Pancreas (tissue), 10 donors: Measurements from ENCODE around the gene SPTB. TPM values are rescaled to one million over a fixed set of nuclear protein-coding genes. Genes with fewer than 3 reads are reported as not detected.

Experiments
- ATAC-seq, 4 donors: fragments of 200-7000 bp; cut with Tn5 transposase; one replicate each; pipeline versions ENCODE4 v1.8.0 to v1.9.1; 2020; ENCODE audit warnings: mild to moderate bottlenecking in 4 of 4, moderate library complexity in 4 of 4
- DNase-seq, 6 donors: peaks; one replicate each; pipeline ENCODE4 v3.0.0-alpha.2; 2020
- FAIRE-seq: peaks from 2 replicates; lab custom pipeline; 2012; peaks lifted over from hg19 to GRCh38; lab: Jason Lieb, UNC
- H3K27ac ChIP-seq, 4 donors: fragments of 200-600 bp; sonication (generic); 1 replicate in 3 of 4; 2 replicates in 1 of 4; pipeline versions ENCODE4 v1.5.0 to v1.8.0; 2020
- H3K27me3 ChIP-seq, 4 donors: fragments of 200-600 bp; one replicate each; pipeline ENCODE4 v1.8.0; 2021
- H3K36me3 ChIP-seq, 3 donors: fragments of 200-600 bp; sonication (generic) in 1 of 3; one replicate each; pipeline versions ENCODE4 v1.5.0 to v1.8.0; 2020 to 2021
- H3K4me1 ChIP-seq, 3 donors: fragments of 200-600 bp; one replicate each; pipeline ENCODE4 v1.8.0; 2021
- H3K4me3 ChIP-seq, 4 donors: fragments of 200-600 bp; sonication (generic) in 2 of 4; one replicate each; pipeline versions ENCODE4 v1.5.0 to v1.8.0; 2020 to 2021
- H3K9me3 ChIP-seq, 4 donors: fragments of 200-600 bp; one replicate each; pipeline ENCODE4 v1.8.0; 2021
- CTCF ChIP-seq, 4 donors: fragments of 200-600 bp; sonication (generic) in 3 of 4; IDR thresholded peaks; one replicate each; pipeline versions ENCODE4 v1.5.0 to v1.8.0; 2021; ENCODE audit warnings: antibody characterized with exemption in 4 of 4
- WGBS, 2 donors: extraction: QIAGEN DNeasy Blood & Tissue Kit; methylation state at CpG; one replicate each; pipeline ENCODE4 v1.1.7; 2013; 5-methylcytosine and 5-hydroxymethylcytosine counted together
- intact Hi-C, 3 donors: fragments of 100-400 bp; cut with DNase I; formaldehyde crosslinking; loops; one replicate each; pipeline versions ENCODE4 v1.11.1 to v1.14.2; 2022
- polyA plus RNA-seq, 2 donors: library from polyadenylated mRNA; stranded (reverse); fragments of 200-250 nt; gene quantifications; one replicate each; pipeline ENCODE4 v1.2.3, GENCODE V29; 2013
- total RNA-seq, 6 donors: library from RNA; stranded (reverse); fragmentation: NEBNext Ultra II Directional in 4 of 6; extraction: Animal tissue kit (Norgen Biotek cat#: 25700) in 4 of 6; gene quantifications; one replicate each; pipeline versions ENCODE4 v1.2.1 to v1.2.4, GENCODE V29; 2021 to 2023
- donor health status: healthy with polysubstance abuse.
- donor health status: DM: no; HTN: no; CAD: no; lungs with moderate emphysema.
- donor health status: DM: no; HTN: no; CAD: no.
- donor health status: control.
- donor health status: control.
- donor health status: Bipolar disorder and iron deficiency.
- donor health status: DM: yes; HTN: yes; CAD: no.
- donor health status: DM: no; HTN: no; CAD: no.
- donor health status: DM: no; HTN: no; CAD: no.
- donor health status: DM: yes; HTN: yes; CAD: no.

Gene SPTB
- total and polyA plus RNA-seq, 8 donors = 0.73 to 6.5 (median 2.8) TPM

- H3K27ac ChIP-seq = peak overlapping the region; percentile 34 to 70 (median 52)
- no peak for FAIRE-seq
- peak; percentile 26 to 39 (median 31) for ATAC-seq
Observed at GRCh38 chr14:64758025-64758521, 121.6 kb downstream of the SPTB start.

GRCh38 chr14:64757601-64758000 lies 122.1 kb downstream of the SPTB start:
- Histone ChIP-seq H3K36me3 (no peaks in the 10 kb centered on the region), H3K27me3 (no peaks in the 10 kb centered on the region), H3K27ac (peak overlapping the region; percentile 34 to 70 (median 52)), H3K4me1 (peaks cover 23 to 62% (median 39%) of the 10 kb centered on the region in 3 donors), H3K9me3 (no peaks in the 10 kb centered on the region), H3K4me3 (no peak overlapping the region)
- DNase-seq (peak in 2 of 6 donors; percentile 20 to 43), FAIRE-seq (no peak), ATAC-seq (no peak)
- intact Hi-C loops = no loop called here
- WGBS, 2 donors = 83 to 89% methylated on average over 3 of the region's 3 CpGs
- no peak for TF ChIP-seq CTCF (IDR thresholded peaks at IDR 0.05)

More at GRCh38 chr14:64758025-64758521, 121.6 kb downstream of the SPTB start:
- no peak for TF ChIP-seq CTCF (IDR thresholded peaks at IDR 0.05)
- peak in 3 of 6 donors; percentile 52 to 62 (median 60) for DNase-seq
- intact Hi-C loops = no loop called here
- H3K4me3 ChIP-seq = no peak overlapping the region
- peaks cover 24 to 67% (median 39%) of the 10 kb centered on the region in 3 donors for H3K4me1 ChIP-seq
- no peaks in the 10 kb centered on the region for H3K27me3 ChIP-seq
- no peaks in the 10 kb centered on the region for H3K9me3 ChIP-seq
- H3K36me3 ChIP-seq = no peaks in the 10 kb centered on the region
- 34 to 46% methylated on average over 3 of the region's 3 CpGs for WGBS, 2 donors

GRCh38 chr14:64756712-64757111 lies 123.0 kb downstream of the SPTB start:
- TF ChIP-seq CTCF (IDR thresholded peaks at IDR 0.05) = no peak
- Histone ChIP-seq H3K4me1 (peaks cover 14 to 53% (median 32%) of the 10 kb centered on the region in 3 donors), H3K27me3 (no peaks in the 10 kb centered on the region), H3K36me3 (no peaks in the 10 kb centered on the region), H3K27ac (peak overlapping the region in 1 of 4 donors; percentile 68), H3K9me3 (no peaks in the 10 kb centered on the region), H3K4me3 (no peak overlapping the region)
- 97 to 98% methylated on average over 5 of the region's 5 CpGs for WGBS, 2 donors
- ATAC-seq (no peak), DNase-seq (peak in 1 of 6 donors; percentile 17), FAIRE-seq (no peak)
- intact Hi-C loops = no loop called here

- ATAC-seq (no peak), FAIRE-seq (no peak), DNase-seq (peak in 1 of 6 donors; percentile 12)
- Histone ChIP-seq H3K36me3 (no peaks in the 10 kb centered on the region), H3K4me1 (peaks cover 9 to 44% (median 23%) of the 10 kb centered on the region in 3 donors), H3K27me3 (no peaks in the 10 kb centered on the region), H3K4me3 (no peak overlapping the region), H3K9me3 (no peaks in the 10 kb centered on the region), H3K27ac (no peak overlapping the region)
- intact Hi-C loops = no loop called here
- no peak for TF ChIP-seq CTCF (IDR thresholded peaks at IDR 0.05)
- WGBS, 2 donors = 58 to 60% methylated on average over 9 of the region's 9 CpGs
Observed at GRCh38 chr14:64755781-64756221, 123.9 kb downstream of the SPTB start.

- 78 to 83% methylated on average over 5 of the region's 5 CpGs for WGBS, 2 donors
- Histone ChIP-seq H3K27ac (no peak overlapping the region), H3K4me3 (no peak overlapping the region), H3K9me3 (no peaks in the 10 kb centered on the region), H3K27me3 (no peaks in the 10 kb centered on the region), H3K4me1 (peaks cover 9 to 34% (median 18%) of the 10 kb centered on the region in 3 donors), H3K36me3 (no peaks in the 10 kb centered on the region)
- DNase-seq = peak in 1 of 6 donors; percentile 67
- intact Hi-C loops = no loop called here
- TF ChIP-seq CTCF (IDR thresholded peaks at IDR 0.05) = no peak
- no peak for FAIRE-seq
- no peak for ATAC-seq
Observed at GRCh38 chr14:64754685-64755084, 125.0 kb downstream of the SPTB start.
